Skeletal muscle cell (primary cell): ENCODE measurements around the gene NEK4.
"Not testable (repeated sequence)": the region's sequence is repeated elsewhere in the genome, so short reads cannot be mapped to it uniquely, and the experiment has no call there.

Experiments used
- DNase-seq: peaks from one replicate; pipeline ENCODE4 v3.0.0-alpha.2; 2010; ENCODE audit warnings: low read depth
- H3K4me3 ChIP-seq: 2 replicates; pipeline ENCODE4 v1.5.1; 2011; ENCODE audit warnings: low read depth, mild to moderate bottlenecking, control low read depth, low read length, moderate library complexity

The NEK4 gene

GRCh38 chr3:52743721-52744120 is 27.0 kb downstream of the NEK4 start:
- DNase-seq, result no peak
- H3K4me3 ChIP-seq, result no peak overlapping the region

GRCh38 chr3:52743152-52743551 is 27.6 kb downstream of the NEK4 start:
- DNase-seq, result no peak
- H3K4me3 ChIP-seq, result no peak overlapping the region

GRCh38 chr3:52742418-52743041 is 28.2 kb downstream of the NEK4 start:
- DNase-seq, result no peak
- no peak overlapping the region for H3K4me3 ChIP-seq

DNA sequence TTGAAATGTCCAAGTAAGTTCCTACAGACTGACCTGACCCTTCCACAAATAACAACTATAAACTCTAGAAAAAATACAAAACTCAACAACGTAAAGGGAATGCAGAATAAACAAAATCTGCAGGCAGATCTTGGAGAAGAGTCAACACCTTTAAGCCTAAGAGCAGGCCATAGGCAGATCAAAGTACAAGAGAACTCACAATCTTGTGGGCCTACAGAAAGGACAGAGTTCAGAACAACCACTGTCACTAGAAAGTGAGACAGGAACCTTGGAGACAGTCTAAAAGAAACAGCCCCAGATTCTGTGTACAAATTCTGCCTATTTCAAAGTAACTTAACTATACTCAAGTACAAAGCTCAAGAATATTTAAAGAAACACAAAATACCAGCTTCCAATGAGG is 31.0 kb downstream of the NEK4 start:
- H3K4me3 ChIP-seq, result no peak overlapping the region

DNA sequence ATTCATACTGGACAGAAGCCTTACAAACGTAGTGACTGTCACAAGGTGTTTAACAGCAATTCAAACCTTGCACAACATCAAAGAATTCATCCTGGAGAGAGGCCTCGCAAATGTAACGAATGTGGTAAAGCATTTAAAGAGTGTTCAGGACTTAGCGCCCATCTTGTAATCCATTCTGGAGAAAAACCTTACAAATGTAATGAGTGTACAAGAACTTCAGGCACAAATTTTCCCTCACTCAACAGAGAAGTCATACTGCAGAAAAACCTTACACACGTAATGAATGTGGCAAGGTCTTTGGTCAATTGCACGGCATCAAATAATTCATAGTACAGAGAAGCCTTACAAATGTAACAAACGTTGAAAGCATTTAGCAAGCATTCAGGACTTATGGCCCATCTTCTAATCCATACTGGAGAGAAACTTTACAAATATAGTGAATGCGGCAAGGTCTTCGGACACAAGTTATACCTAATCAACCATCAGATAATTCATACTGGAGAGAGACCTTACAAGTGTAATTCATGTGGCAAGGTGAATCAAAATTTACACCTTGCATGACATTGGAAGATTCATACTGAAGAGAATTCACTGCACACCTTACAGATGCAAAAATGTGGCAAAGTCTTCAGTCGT is 37.4 kb downstream of the NEK4 start:
- DNase-seq, result no peak

More for the DNA sequence above, 31.0 kb downstream of the NEK4 start:
- no peak for DNase-seq

DNA sequence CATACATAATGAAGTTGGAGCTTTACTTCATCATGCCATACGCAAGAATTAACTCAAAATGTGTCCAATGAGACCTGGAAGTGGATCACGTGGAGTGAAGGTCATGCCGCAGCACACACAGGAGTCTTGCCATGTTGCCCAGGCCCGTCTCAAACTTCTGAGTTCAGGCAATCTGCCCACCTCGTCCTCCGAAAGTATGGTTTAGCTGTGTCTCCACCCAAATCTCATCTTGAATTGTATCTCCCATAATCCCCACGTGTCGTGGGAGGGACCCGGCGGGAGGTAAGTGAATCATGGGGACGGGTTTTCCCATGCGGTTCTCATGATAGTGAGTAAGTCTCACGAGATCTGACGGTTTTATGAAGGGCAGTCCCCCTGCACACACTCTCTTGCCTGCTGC is 39.1 kb downstream of the NEK4 start:
- no peak for DNase-seq
- no peak overlapping the region for H3K4me3 ChIP-seq

More for the DNA sequence above, 37.4 kb downstream of the NEK4 start:
- no peak overlapping the region for H3K4me3 ChIP-seq

DNA sequence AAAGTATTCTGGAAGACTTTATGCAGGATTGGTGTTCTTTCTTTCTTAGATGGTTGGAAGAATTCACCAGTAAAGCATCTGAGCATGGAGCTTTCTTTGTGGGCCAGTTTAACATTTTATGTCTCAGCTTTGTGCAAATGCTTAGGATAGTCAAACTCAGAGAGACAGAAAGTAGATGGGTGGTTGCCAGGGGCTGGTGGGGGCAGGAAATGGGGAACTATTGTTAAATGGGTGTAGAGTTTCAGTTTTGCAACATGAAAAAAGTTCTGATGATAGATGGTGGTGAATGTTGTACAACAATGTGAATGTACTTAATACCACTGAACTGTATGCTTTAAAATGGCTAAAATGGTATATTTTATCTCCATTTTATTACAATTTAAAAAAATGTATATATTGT is 40.1 kb downstream of the NEK4 start:
- no peak overlapping the region for H3K4me3 ChIP-seq
- no peak for DNase-seq

GRCh38 chr3:52728753-52729152 is 42.0 kb downstream of the NEK4 start:
- not testable (repeated sequence) for DNase-seq, H3K4me3 ChIP-seq

- no peak overlapping the region for H3K4me3 ChIP-seq
- DNase-seq, result no peak
Measured at GRCh38 chr3:52724511-52724910, 46.2 kb downstream of the NEK4 start.

GRCh38 chr3:52723935-52724334 is 46.8 kb downstream of the NEK4 start:
- DNase-seq, result no peak
- H3K4me3 ChIP-seq, result no peak overlapping the region

- DNase-seq, result no peak
- no peak overlapping the region for H3K4me3 ChIP-seq
Measured at GRCh38 chr3:52722491-52722890, 48.2 kb downstream of the NEK4 start.

- DNase-seq, result no peak
Measured at GRCh38 chr3:52721730-52722008, 49.1 kb downstream of the NEK4 start.

GRCh38 chr3:52721002-52721729 is 49.6 kb downstream of the NEK4 start:
- H3K4me3 ChIP-seq, result no peak overlapping the region
- DNase-seq, result no peak

More at GRCh38 chr3:52721730-52722008, 49.1 kb downstream of the NEK4 start:
- H3K4me3 ChIP-seq, result no peak overlapping the region

GRCh38 chr3:52719618-52720017 is 51.1 kb downstream of the NEK4 start:
- no peak for DNase-seq
- no peak overlapping the region for H3K4me3 ChIP-seq

DNA sequence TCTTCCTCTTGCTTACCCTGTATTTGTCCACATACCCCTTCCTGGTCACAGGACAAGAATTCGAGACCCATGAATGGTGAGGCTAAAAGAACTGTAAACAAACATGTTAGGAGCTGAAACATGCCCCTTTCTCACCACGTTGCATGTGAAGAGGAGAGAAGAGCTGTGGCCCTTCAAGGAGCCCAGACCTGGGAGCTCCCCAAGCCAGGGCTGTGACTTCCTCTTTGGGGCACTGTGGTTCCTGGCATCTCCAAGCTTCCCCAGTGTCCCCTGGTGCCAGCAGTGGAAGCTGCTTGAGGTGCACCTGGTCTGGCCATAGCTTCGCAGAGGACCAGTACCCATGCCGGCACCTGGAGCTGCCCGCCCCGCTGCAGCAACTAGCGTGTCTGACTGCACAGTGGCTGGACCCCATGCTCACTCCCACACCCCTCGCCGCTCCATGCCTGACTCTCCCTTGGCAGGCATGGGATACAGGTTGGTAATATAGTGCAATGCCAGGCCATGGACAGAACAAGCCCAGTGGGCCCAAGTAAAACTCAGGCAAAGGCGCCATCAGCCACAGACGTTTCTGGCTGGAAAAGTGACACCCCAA is 54.9 kb downstream of the NEK4 start:
- no peak overlapping the region for H3K4me3 ChIP-seq
- no peak for DNase-seq

GRCh38 chr3:52714335-52715302 is 56.1 kb downstream of the NEK4 start:
- no peak overlapping the region for H3K4me3 ChIP-seq
- DNase-seq, result no peak

DNA sequence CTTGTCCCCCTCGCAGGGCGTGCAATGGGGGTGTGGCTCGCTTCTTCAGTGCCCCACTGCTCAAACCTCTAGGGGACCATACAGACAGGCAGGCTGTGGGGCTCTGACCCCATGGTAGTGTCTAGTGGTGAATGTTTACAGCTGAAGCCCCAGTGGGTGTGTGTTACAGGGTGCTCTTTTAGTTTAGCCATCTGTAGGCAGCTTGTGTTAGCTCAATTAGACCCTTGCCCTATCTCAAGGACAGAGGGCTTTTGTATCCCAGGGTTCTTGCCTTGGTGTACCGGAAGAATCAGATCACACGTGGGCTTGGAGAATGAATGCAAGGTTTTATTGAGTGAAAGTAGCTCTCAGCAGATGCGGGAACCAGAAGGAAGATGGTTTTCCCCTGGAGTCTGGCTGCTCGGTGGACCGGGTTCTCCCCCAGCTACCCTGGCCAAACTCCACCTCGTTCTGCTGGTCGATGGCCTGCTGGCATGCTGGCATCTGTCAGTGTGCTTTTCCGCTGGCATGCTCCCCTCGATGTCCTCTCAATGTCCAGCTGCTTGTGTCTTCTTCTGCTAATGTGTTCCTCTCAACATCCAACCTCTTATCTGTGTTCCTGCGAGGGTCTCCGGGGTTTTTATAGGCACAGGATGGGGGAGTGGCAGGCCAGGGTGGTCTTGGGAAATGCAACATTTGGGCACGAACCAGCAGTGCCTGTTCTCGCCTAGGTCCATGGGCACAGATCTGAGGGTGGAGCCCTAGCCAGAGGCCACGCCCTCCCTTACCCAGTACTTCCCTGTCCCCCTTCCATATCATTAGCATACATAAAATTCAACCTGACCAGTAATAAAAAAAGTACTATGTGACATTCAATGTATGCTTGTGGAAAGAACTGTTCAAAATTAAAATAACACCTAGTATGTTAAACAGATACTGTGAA is 58.2 kb downstream of the NEK4 start:
- no peak for DNase-seq
- H3K4me3 ChIP-seq, result no peak overlapping the region

DNA sequence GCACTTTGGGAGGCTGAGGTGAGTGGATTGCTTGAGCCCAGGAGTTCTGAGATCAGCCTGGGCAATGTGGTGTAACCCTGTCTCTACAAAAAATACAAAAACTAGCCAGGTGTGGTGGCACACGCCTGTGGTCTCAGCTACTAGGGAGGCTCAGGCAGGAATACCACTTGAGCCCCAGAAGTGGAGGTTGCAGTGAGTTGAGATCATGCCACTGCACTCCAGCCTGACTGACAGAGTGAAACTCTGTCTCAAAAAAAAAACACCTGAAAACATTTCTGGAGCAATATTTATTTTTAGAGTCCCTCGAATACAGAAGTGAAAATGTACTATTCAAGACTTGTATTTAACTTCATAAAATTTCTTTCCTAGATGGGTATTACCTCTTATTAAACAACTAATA is 60.2 kb downstream of the NEK4 start:
- no peak for DNase-seq
- no peak overlapping the region for H3K4me3 ChIP-seq

GRCh38 chr3:52707585-52707984 is 63.2 kb downstream of the NEK4 start:
- H3K4me3 ChIP-seq, result no peak overlapping the region
- no peak for DNase-seq
